ENCODE results near the gene TESK1.
A peak's percentile ranks its signal among the peaks of the same experiment; 100 is the strongest.

The TESK1 gene

DNA sequence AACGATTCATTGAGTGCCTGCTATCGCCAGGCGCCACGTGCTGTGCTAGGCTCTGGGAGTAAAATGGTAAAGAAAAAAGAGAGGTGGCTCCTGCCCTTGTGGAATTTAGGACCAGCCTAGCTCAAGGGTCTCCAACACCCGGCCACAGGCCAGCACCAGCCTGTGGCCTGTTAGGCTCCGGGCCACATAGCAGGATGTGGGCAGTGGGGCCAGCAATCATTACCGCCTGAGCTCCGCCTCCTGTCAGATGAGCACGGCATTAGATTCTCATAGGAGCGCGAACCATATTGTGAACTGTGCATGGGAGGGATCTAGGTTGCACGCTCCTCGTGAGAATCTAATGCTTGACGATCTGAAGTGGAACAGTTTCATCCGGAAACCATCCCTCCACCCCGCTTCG is 51.3 kb downstream of the TESK1 start:
- TF ChIP-seq, protein P1, sequence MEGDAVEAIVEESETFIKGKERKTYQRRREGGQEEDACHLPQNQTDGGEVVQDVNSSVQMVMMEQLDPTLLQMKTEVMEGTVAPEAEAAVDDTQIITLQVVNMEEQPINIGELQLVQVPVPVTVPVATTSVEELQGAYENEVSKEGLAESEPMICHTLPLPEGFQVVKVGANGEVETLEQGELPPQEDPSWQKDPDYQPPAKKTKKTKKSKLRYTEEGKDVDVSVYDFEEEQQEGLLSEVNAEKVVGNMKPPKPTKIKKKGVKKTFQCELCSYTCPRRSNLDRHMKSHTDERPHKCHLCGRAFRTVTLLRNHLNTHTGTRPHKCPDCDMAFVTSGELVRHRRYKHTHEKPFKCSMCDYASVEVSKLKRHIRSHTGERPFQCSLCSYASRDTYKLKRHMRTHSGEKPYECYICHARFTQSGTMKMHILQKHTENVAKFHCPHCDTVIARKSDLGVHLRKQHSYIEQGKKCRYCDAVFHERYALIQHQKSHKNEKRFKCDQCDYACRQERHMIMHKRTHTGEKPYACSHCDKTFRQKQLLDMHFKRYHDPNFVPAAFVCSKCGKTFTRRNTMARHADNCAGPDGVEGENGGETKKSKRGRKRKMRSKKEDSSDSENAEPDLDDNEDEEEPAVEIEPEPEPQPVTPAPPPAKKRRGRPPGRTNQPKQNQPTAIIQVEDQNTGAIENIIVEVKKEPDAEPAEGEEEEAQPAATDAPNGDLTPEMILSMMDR (IDR thresholded peaks at IDR 0.05; ENCODE audit: insufficient read depth, missing control alignments), result no peak
- FAIRE-seq, result no peak

DNA sequence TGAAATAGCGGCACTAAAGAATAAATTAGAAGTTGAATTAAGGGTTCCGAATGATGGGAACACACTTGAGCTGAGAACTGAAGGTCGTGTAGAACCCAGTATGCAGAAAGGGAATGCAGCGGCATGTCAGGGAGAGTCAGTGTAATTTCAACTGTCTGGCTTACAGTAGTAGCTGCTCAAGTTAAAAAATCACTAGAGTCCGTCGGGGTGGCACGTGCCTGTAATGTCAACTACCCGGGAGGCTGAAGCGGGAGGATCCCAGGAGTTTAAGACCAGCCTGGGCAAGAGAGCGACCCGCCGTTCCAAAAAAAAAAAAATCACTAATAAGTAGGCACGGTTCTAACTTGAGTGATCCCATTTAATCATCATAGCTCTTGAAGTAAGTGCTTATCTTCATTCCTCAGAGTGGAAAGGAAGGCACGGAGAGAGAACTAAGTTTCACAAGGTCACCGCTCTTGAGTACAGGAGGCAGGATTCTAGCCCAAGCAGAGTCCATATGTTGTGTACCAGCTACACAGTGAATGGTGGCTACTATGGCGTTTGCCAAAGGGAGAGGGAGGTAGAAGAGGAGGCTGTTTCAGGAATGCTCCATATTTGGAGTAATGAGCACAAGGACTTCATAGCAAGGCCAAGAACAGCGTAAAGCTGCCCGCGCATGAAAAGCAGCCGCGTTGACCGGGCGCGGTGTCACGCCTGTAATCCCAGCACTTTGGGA is 51.9 kb downstream of the TESK1 start:
- TF ChIP-seq, protein P1 (IDR thresholded peaks at IDR 0.05; ENCODE audit: insufficient read depth, missing control alignments), result no peak
- peak; percentile 14 for DNase-seq (ENCODE audit: insufficient read length, low spot score)
- FAIRE-seq, result no peak

More for the DNA sequence above, 51.3 kb downstream of the TESK1 start:
- peak; percentile 2 for DNase-seq (ENCODE audit: insufficient read length, low spot score)

DNA sequence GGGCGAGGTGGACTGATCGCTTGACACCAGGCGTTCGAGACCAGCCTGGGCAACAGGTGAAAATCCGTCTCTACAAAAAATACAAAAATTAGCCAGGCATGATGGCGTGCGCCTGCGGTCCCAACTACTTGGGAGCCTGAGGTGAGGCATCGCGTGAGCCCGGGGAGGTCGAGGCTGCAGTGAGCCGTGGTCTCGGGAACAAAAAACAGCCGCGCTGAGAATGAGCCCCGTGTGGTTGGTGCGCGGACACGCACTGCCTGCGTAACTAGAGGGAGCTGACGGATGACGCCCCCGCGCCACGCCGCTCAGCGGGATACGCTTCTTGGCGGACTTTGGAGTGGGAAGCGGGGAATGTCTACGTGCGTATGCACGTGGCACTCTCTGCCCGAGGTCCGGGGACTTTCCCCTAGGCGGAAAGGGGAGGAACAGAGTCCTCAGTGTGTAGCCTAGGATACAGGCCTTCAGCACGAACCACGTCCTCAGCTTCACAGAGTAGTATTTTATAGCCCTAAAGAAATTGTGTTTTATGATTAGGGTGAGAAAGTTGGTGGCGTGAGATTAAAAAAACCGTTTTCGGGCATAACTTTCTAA is 52.6 kb downstream of the TESK1 start, which contains the start of gene RMRP:
RMRP (minus strand) TSS at position 474 of the 591 bp plus-strand sequence.
- TF ChIP-seq, protein P1 (IDR thresholded peaks at IDR 0.05; ENCODE audit: insufficient read depth, missing control alignments), result peak; percentile 7
- peak; percentile 84 for DNase-seq (ENCODE audit: insufficient read length, low spot score)
- FAIRE-seq, result no peak

DNA sequence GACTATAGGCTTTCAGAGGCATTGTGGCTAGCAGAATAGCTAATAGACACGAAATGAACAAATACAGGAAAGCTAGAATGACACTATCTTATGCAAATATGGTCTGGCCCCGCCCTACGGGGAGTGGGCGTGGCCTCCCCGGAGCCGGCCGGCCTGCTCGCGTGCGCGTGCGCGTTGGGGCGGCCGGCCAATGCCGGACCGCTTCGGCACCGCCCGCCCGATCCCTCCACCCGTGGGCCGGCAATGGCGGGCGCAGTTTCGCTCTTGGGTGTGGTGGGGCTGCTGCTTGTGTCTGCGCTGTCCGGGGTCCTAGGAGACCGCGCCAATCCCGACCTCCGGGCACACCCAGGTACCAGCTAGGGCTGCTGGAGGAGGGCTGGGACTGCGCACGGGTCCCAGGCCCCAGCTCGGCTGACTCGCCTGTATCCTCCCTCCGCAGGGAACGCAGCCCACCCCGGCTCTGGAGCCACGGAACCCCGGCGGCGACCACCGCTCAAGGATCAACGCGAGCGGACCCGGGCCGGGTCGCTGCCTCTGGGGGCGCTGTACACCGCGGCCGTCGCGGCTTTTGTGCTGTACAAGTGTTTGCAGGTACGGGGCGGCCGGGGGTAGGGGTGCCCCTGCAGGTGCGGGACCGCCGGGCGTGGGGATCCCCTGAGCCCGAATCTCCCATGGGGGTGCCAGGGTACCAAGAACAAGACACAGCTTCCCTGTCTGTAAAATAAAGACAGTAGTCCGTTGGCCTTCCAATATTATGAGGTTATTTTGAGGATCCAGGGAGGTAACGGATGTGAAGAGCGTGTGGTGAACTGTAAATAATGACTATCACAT is 53.3 kb downstream of the TESK1 start, which contains the start of gene CCDC107:
CCDC107 (plus strand) TSS at position 156 of the 831 bp plus-strand sequence; CDS start at position 244, 88 bp downstream.
- FAIRE-seq, result no peak
- TF ChIP-seq, protein P1 (IDR thresholded peaks at IDR 0.05; ENCODE audit: insufficient read depth, missing control alignments), result peak; percentile 42
- DNase-seq (ENCODE audit: insufficient read length, low spot score), result peak; percentile 76

DNA sequence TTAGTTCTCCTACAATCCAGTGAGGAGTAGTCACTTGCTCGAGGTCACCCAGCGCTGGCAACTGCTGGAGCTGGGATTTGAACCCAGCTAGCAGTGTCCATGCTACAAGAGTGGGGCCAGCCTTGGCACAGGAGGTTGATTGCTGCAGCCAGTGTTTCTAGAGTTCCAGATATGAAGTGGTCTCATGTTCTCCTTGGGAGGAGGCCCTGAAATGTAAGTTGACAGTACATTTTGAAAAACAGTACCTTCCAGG is 53.8 kb downstream of the TESK1 start:
- DNase-seq (ENCODE audit: insufficient read length, low spot score) (no peak), FAIRE-seq (no peak)

DNA sequence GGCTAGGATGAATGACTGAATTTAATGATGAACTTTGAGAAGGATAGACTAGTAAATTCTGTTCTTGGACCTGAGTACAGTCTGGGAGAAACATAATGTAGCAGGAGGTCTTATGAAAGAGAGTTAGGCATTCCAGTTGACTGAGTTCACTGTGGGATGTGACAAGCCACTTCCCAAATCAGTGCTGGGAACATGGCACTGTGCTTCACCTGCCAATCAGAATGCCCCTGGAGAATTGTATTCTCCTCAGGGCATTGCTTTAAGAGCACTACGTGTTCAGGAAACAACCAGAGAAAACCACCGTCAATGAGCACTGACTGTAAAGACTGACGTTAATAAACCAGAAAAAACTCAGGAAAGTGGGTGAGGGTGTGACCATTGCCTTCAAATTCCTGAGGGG is 54.3 kb downstream of the TESK1 start:
- DNase-seq (ENCODE audit: insufficient read length, low spot score) (no peak), FAIRE-seq (no peak)
- TF ChIP-seq, protein P1 (IDR thresholded peaks at IDR 0.05; ENCODE audit: insufficient read depth, missing control alignments), result no peak

More for the DNA sequence above, 53.8 kb downstream of the TESK1 start:
- TF ChIP-seq, protein P1 (IDR thresholded peaks at IDR 0.05; ENCODE audit: insufficient read depth, missing control alignments), result no peak

Data from D721Med (cell line).